Measurements from ENCODE around the gene STAT3.

GRCh38 chr17:42283241-42284023 is 104.8 kb downstream of the STAT3 start:
- no peak for TF ChIP-seq CTCF (IDR thresholded peaks at IDR 0.05; ENCODE audit: low read depth, low read length, poor library complexity, severe bottlenecking)
- no peak for TF ChIP-seq EZH2phosphoT487 (IDR thresholded peaks at IDR 0.05; ENCODE audit: borderline replicate concordance, low read length)

Data from DOHH2 (cell line).